GM23338 (cell line): ENCODE results near the gene MAPK13.

Experiments
- CREB1 ChIP-seq: fragments of 250-450 bp; sonication (Bioruptor Pico); IDR thresholded peaks from 2 replicates; pipeline ENCODE4 v1.5.0; 2020; ENCODE audit warnings: low read depth, mild to moderate bottlenecking, moderate library complexity
- CTCF ChIP-seq, 2 experiments: fragments of 200-600 bp in 1 of 2; sonication (generic) in 1 of 2; conservative IDR thresholded peaks; 2 replicates each; pipeline versions ENCODE4 v1.5.1 to v1.6.1; 2016 to 2017; ENCODE audit warnings: antibody characterized with exemption in 2 of 2, low read depth in 2 of 2, mild to moderate bottlenecking in 2 of 2, moderate library complexity in 1 of 2
- ETS1 ChIP-seq: IDR thresholded peaks from 2 replicates; pipeline ENCODE4 v1.6.1; 2016; ENCODE audit warnings: antibody characterized with exemption
- EZH2 ChIP-seq: fragments of 200-600 bp; sonication (generic); IDR thresholded peaks from one replicate; pipeline ENCODE4 v1.8.0; 2017; ENCODE audit warnings: antibody characterized with exemption, mild to moderate bottlenecking, low read depth; ENCODE audit not compliant: unreplicated experiment
- EZH2phosphoT487 ChIP-seq: fragments of 200-600 bp; sonication (generic); IDR thresholded peaks from one replicate; pipeline ENCODE4 v1.8.1; 2018; ENCODE audit warnings: antibody characterized with exemption; ENCODE audit not compliant: unreplicated experiment
- JUNB ChIP-seq: IDR thresholded peaks from one replicate; pipeline ENCODE4 v1.6.1; 2016; ENCODE audit warnings: antibody characterized with exemption; ENCODE audit not compliant: unreplicated experiment
- NANOG ChIP-seq: IDR thresholded peaks from 2 replicates; pipeline ENCODE4 v1.6.1; 2016; ENCODE audit warnings: antibody characterized with exemption, borderline replicate concordance
- POLR2AphosphoS5 ChIP-seq: IDR thresholded peaks from 2 replicates; pipeline ENCODE4 v1.6.1; 2016; ENCODE audit warnings: antibody characterized with exemption, low read depth
- REST ChIP-seq: IDR thresholded peaks from one replicate; pipeline ENCODE4 v1.6.1; 2018; ENCODE audit warnings: antibody characterized with exemption; ENCODE audit not compliant: unreplicated experiment
- STAT1 ChIP-seq: IDR thresholded peaks from one replicate; pipeline ENCODE4 v1.6.1; 2016; ENCODE audit warnings: antibody characterized with exemption; ENCODE audit not compliant: unreplicated experiment
- ZNF114 ChIP-seq: fragments of 250-450 bp; sonication (Bioruptor Pico); IDR thresholded peaks from 2 replicates; pipeline ENCODE4 v1.5.0; 2020; ENCODE audit warnings: mild to moderate bottlenecking, moderate library complexity
- ZNF331 ChIP-seq: fragments of 250-450 bp; sonication (Bioruptor Pico); IDR thresholded peaks from 2 replicates; pipeline ENCODE4 v1.5.0; 2020; ENCODE audit warnings: low read depth, mild to moderate bottlenecking, moderate library complexity
- ZNF462 ChIP-seq: fragments of 250-450 bp; sonication (Bioruptor Pico); IDR thresholded peaks from 2 replicates; pipeline ENCODE4 v1.5.0; 2020; ENCODE audit warnings: mild to moderate bottlenecking, moderate library complexity

GRCh38 chr6:36104836-36105235, 25.5 kb upstream of the MAPK13 start:
- no peak for TF ChIP-seq CTCF (conservative IDR thresholded peaks at IDR 0.05; ENCODE audit: low read depth in 2 of 2)
- no peak for TF ChIP-seq CREB1 (CRISPR knock-in tag)
- TF ChIP-seq POLR2AphosphoS5, result no peak
- no peak for TF ChIP-seq EZH2
- TF ChIP-seq JUNB, result no peak
- TF ChIP-seq EZH2phosphoT487, result no peak
- no peak for TF ChIP-seq NANOG
- no peak for TF ChIP-seq REST
- no peak for TF ChIP-seq STAT1
- no peak for TF ChIP-seq ETS1
- TF ChIP-seq ZNF114, result no peak
- no peak for TF ChIP-seq ZNF462 (CRISPR knock-in tag)
- TF ChIP-seq ZNF331, result no peak
